Brain microvascular endothelial cell (primary cell): ENCODE results near the gene PAK1IP1.
"Not testable (repeated sequence)": the region's sequence is repeated elsewhere in the genome, so short reads cannot be mapped to it uniquely, and the experiment has no call there.

Experiments
- DNase-seq: peaks from one replicate; pipeline ENCODE4 v3.0.0-alpha.2; 2020
- H3K27ac ChIP-seq: fragments of 250-450 bp; sonication (Bioruptor Pico); 2 replicates; pipeline ENCODE4 v1.5.1; 2020; ENCODE audit warnings: mild to moderate bottlenecking, moderate library complexity
- H3K27me3 ChIP-seq: fragments of 250-450 bp; sonication (Bioruptor Pico); replicated peaks from 2 replicates; pipeline ENCODE4 v1.5.1; 2020; ENCODE audit warnings: mild to moderate bottlenecking
- H3K36me3 ChIP-seq: fragments of 250-450 bp; sonication (Bioruptor Pico); replicated peaks from 2 replicates; pipeline ENCODE4 v1.5.1; 2020; ENCODE audit warnings: mild to moderate bottlenecking
- H3K4me3 ChIP-seq: 2 replicates; pipeline ENCODE4 v1.5.1; 2011; ENCODE audit warnings: low read depth, mild to moderate bottlenecking, control low read depth, low read length, moderate library complexity
- in situ Hi-C: cut with HindIII; loops from 2 replicates; pipeline ENCODE4 v1.10.0; 2017; ENCODE audit warnings: low sequenced_read_pairs, low pct_ligation_motif_present
- TF ChIP-seq, protein P1 (sequence below): IDR thresholded peaks from 2 replicates; pipeline ENCODE4 v1.5.1; 2011; ENCODE audit warnings: low read depth, mild to moderate bottlenecking, moderate library complexity, low read length, control low read depth, inconsistent platforms; ENCODE audit errors: missing control alignments

PAK1IP1 gene

DNA sequence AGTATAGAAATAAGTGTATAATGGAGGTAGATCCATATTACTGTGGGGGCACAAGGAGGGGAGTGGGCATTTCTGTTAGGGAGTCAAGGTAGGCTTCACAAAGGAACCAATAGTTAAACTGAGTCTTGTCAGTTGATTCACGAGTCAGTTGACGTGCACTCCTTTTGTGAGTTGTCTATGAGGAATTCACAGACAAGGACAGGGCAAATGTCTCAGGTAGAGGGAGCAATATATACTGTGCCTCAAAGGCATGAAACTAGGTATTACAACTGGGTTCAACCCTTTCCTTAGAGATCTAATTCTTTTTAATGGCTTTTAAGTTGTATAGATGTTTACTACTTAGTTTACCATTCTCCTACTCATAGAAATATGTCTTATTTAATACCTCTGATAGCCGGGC, 39.1 kb downstream of the PAK1IP1 start:
- Histone ChIP-seq H3K27me3 (no peaks in the 10 kb centered on the region), H3K4me3 (no peak overlapping the region), H3K36me3 (peaks cover 7% of the 10 kb centered on the region), H3K27ac (no peak overlapping the region)
- TF ChIP-seq, protein P1, sequence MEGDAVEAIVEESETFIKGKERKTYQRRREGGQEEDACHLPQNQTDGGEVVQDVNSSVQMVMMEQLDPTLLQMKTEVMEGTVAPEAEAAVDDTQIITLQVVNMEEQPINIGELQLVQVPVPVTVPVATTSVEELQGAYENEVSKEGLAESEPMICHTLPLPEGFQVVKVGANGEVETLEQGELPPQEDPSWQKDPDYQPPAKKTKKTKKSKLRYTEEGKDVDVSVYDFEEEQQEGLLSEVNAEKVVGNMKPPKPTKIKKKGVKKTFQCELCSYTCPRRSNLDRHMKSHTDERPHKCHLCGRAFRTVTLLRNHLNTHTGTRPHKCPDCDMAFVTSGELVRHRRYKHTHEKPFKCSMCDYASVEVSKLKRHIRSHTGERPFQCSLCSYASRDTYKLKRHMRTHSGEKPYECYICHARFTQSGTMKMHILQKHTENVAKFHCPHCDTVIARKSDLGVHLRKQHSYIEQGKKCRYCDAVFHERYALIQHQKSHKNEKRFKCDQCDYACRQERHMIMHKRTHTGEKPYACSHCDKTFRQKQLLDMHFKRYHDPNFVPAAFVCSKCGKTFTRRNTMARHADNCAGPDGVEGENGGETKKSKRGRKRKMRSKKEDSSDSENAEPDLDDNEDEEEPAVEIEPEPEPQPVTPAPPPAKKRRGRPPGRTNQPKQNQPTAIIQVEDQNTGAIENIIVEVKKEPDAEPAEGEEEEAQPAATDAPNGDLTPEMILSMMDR = no peak
- in situ Hi-C loops = no loop called here
- no peak for DNase-seq

DNA sequence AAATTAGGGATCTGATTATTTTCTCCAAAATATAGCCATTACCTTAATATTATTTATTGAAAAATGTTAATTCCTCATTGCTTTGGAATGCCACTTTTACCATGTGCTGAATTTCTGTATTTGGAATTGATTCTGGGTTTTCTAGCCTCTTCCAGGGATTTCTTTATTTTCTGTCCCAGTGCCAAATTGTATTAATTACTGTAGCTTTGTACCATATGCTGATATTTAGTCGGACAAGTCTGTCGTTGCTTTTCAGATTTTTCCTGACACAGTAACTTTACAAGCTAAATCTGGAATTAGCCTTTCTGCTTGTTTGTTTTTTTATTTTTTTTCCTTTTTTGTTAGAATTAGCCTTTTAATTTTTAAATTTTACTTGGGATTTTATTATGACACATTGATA, 42.0 kb downstream of the PAK1IP1 start:
- DNase-seq = no peak
- H3K36me3 ChIP-seq = no peaks in the 10 kb centered on the region
- H3K4me3 ChIP-seq = no peak overlapping the region
- no peak overlapping the region for H3K27ac ChIP-seq
- TF ChIP-seq, protein P1 = no peak
- no peaks in the 10 kb centered on the region for H3K27me3 ChIP-seq
- in situ Hi-C loops = no loop called here

- Histone ChIP-seq H3K4me3 (no peak overlapping the region), H3K27ac (no peak overlapping the region), H3K36me3 (no peaks in the 10 kb centered on the region), H3K27me3 (no peaks in the 10 kb centered on the region)
- no peak for DNase-seq
- in situ Hi-C loops = no loop called here
- TF ChIP-seq, protein P1 = no peak
Measured at GRCh38 chr6:10740061-10740460, 45.3 kb downstream of the PAK1IP1 start.

- H3K27ac ChIP-seq, H3K36me3 ChIP-seq, H3K27me3 ChIP-seq, DNase-seq, H3K4me3 ChIP-seq, in situ Hi-C loops: not testable (repeated sequence)
Measured at GRCh38 chr6:10741643-10742042, 46.9 kb downstream of the PAK1IP1 start.

GRCh38 chr6:10742251-10742650, 47.5 kb downstream of the PAK1IP1 start:
- in situ Hi-C loops = no loop called here
- TF ChIP-seq, protein P1 = no peak
- no peak overlapping the region for H3K4me3 ChIP-seq

DNA sequence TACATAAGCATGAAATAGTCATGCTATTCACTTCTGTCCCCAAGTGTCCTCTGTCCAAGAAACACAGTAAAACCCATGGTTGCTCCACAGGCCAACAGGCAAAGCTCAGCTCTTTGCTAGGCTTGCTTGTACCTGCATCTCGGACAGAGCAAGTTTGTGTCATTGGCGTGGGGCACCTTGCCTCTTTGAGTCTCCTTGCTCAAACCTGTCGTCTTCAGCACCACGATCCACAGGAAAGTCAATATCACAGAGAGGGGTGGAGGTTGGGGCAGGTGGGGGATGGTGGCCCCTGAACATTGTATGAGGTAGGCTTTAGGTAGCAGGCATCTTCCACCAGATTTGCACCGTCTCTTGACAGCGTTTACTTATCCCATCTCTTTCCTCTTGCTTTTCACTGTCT, 48.7 kb downstream of the PAK1IP1 start:
- Histone ChIP-seq H3K27ac (no peak overlapping the region), H3K4me3 (no peak overlapping the region), H3K36me3 (no peaks in the 10 kb centered on the region), H3K27me3 (no peaks in the 10 kb centered on the region)
- TF ChIP-seq, protein P1 = no peak
- DNase-seq = no peak
- in situ Hi-C loops = no loop called here

More at GRCh38 chr6:10742251-10742650, 47.5 kb downstream of the PAK1IP1 start:
- Histone ChIP-seq H3K36me3 (no peaks in the 10 kb centered on the region), H3K27me3 (no peaks in the 10 kb centered on the region), H3K27ac (no peak overlapping the region)
- no peak for DNase-seq

DNA sequence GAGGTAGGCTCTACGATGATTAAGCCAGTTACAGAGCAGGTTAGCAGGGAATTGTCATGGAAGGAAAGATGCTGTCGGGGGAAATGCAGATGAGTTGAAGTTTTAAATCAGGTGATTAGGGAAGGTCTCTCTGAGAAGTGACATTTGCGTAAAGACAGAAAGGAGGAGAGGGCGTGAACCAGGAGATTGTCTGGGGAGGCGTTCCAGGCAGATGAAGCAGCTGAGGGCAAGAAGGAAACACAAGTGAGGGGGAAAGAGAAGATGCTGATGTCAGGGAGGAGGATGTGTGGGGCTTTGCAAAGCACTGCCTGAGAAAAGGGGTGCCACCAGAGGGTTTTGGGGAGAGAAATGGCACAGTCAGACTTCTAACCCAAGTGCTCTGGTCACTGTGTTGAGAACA, 50.3 kb downstream of the PAK1IP1 start:
- Histone ChIP-seq H3K27ac (no peak overlapping the region), H3K36me3 (no peaks in the 10 kb centered on the region), H3K27me3 (no peaks in the 10 kb centered on the region), H3K4me3 (no peak overlapping the region)
- in situ Hi-C loops = no loop called here
- no peak for DNase-seq
- TF ChIP-seq, protein P1 = no peak
